Measurements from ENCODE around the gene HEXA.
A peak's percentile ranks its signal among the peaks of the same experiment; 100 is the strongest.
"Not testable (repeated sequence)": the region's sequence is repeated elsewhere in the genome, so short reads cannot be mapped to it uniquely, and the experiment has no call there.

The HEXA gene

GRCh38 chr15:72398648-72399047, 22.8 kb upstream of the HEXA start:
- Histone ChIP-seq H3K36me3 (no peaks in the 10 kb centered on the region), H3K27ac (no peak overlapping the region), H3K4me3 (ENCODE audit: low read depth, low read length) (no peak overlapping the region), H3K27me3 (ENCODE audit: insufficient read depth, low read depth, severe bottlenecking) (no peaks in the 10 kb centered on the region), H3K9me3 (ENCODE audit: severe bottlenecking) (no peaks in the 10 kb centered on the region)
- TF ChIP-seq CTCF (IDR thresholded peaks at IDR 0.05; ENCODE audit: low read depth, low read length): no peak
- no peak for DNase-seq

- no peak within 1 kb of the TSS for H3K27ac ChIP-seq
- H3K4me3 ChIP-seq (ENCODE audit: low read depth, low read length): no peak within 1 kb of the TSS
- H3K36me3 ChIP-seq: no peaks in the 10 kb centered on the region
- H3K27me3 ChIP-seq (ENCODE audit: insufficient read depth, low read depth, severe bottlenecking): no peaks in the 10 kb centered on the region
- no peak for DNase-seq
- H3K9me3 ChIP-seq (ENCODE audit: severe bottlenecking): no peaks in the 10 kb centered on the region
- no peak for TF ChIP-seq CTCF (IDR thresholded peaks at IDR 0.05; ENCODE audit: low read depth, low read length)
These were observed 22.2 kb upstream of the HEXA start, which contains the start of gene TMEM202 for GRCh38 chr15:72397796-72398588. Gene TMEM202, plus strand, starts transcription at chr15:72398305. Its CDS starts 22 bp downstream, at chr15:72398327.

GRCh38 chr15:72396331-72396730, 20.5 kb upstream of the HEXA start:
- DNase-seq; H3K36me3 ChIP-seq; H3K27ac ChIP-seq; H3K9me3 ChIP-seq (ENCODE audit: severe bottlenecking); H3K4me3 ChIP-seq (ENCODE audit: low read depth, low read length); H3K27me3 ChIP-seq (ENCODE audit: insufficient read depth, low read depth, severe bottlenecking): not testable (repeated sequence)

GRCh38 chr15:72389231-72389630, 13.4 kb upstream of the HEXA start:
- Histone ChIP-seq H3K27ac (no peak overlapping the region), H3K36me3 (no peaks in the 10 kb centered on the region), H3K27me3 (ENCODE audit: insufficient read depth, low read depth, severe bottlenecking) (no peaks in the 10 kb centered on the region), H3K9me3 (ENCODE audit: severe bottlenecking) (no peaks in the 10 kb centered on the region), H3K4me3 (ENCODE audit: low read depth, low read length) (no peak overlapping the region)
- no peak for TF ChIP-seq CTCF (IDR thresholded peaks at IDR 0.05; ENCODE audit: low read depth, low read length)
- no peak for DNase-seq

- Histone ChIP-seq H3K27me3 (ENCODE audit: insufficient read depth, low read depth, severe bottlenecking) (no peaks in the 10 kb centered on the region), H3K4me3 (ENCODE audit: low read depth, low read length) (no peak overlapping the region), H3K9me3 (ENCODE audit: severe bottlenecking) (no peaks in the 10 kb centered on the region), H3K27ac (no peak overlapping the region), H3K36me3 (no peaks in the 10 kb centered on the region)
- DNase-seq: no peak
- no peak for TF ChIP-seq CTCF (IDR thresholded peaks at IDR 0.05; ENCODE audit: low read depth, low read length)
These were observed 11.9 kb upstream of the HEXA start for GRCh38 chr15:72387741-72388140.

GRCh38 chr15:72382146-72382545, 6.3 kb upstream of the HEXA start:
- Histone ChIP-seq H3K27ac (no peak overlapping the region), H3K27me3 (ENCODE audit: insufficient read depth, low read depth, severe bottlenecking) (no peaks in the 10 kb centered on the region), H3K9me3 (ENCODE audit: severe bottlenecking) (no peaks in the 10 kb centered on the region), H3K36me3 (no peaks in the 10 kb centered on the region), H3K4me3 (ENCODE audit: low read depth, low read length) (no peak overlapping the region)
- no peak for DNase-seq
- TF ChIP-seq CTCF (IDR thresholded peaks at IDR 0.05; ENCODE audit: low read depth, low read length): 0 out of 2 replicates have a peak, but pooled peaks have one; percentile 23
